Naive thymus-derived CD4-positive, alpha-beta T cell (primary cell): Measurements from ENCODE around the gene C9orf50. TPM values are rescaled to one million over a fixed set of nuclear protein-coding genes. Genes with fewer than 3 reads are reported as not detected.
A peak's percentile ranks its signal among the peaks of the same experiment; 100 is the strongest.

Experiments
- ATAC-seq: fragments of 150-1000 bp; cut with Tn5 transposase; 2 replicates; pipeline ENCODE4 v1.10.0; 2021; ENCODE audit warnings: mild to moderate bottlenecking, moderate library complexity
- CTCF ChIA-PET: fragments of 350-600 bp; sonication (Branson Sonifier 250); formaldehyde crosslinking; loops from one replicate; lab custom pipeline; 2021; ENCODE audit warnings: antibody characterized with exemption; lab: Charles Lee
- POLR2A ChIA-PET: fragments of 350-600 bp; sonication (Branson Sonifier 250); formaldehyde crosslinking; loops from one replicate; lab custom pipeline; 2021; ENCODE audit warnings: antibody characterized with exemption, inconsistent platforms; lab: Charles Lee
- DNase-seq, 9 donors: peaks; one replicate each; pipeline versions ENCODE4 v3.0.0 to v3.0.0-alpha.2; 2020 to 2022; ENCODE audit warnings: mixed read lengths in 1 of 9
- H3K27ac ChIP-seq: one replicate; pipeline ENCODE4 v1.7.0; 2013; ENCODE audit warnings: mild to moderate bottlenecking, low read depth, low read length, moderate library complexity
- H3K27me3 ChIP-seq, 2 donors: one replicate each; pipeline ENCODE4 v1.7.0; 2013; ENCODE audit warnings: low read length in 2 of 2, mild to moderate bottlenecking in 2 of 2, moderate library complexity in 2 of 2; ENCODE audit not compliant: control insufficient read depth in 2 of 2, insufficient read depth in 2 of 2
- H3K36me3 ChIP-seq, 3 experiments: 1 replicate in 2 of 3; 2 replicates in 1 of 3; pipeline ENCODE4 v1.7.0; 2013; ENCODE audit warnings: low read length in 3 of 3, mild to moderate bottlenecking in 3 of 3, moderate library complexity in 1 of 3; ENCODE audit not compliant: insufficient read depth in 3 of 3, control insufficient read depth in 2 of 3
- H3K4me1 ChIP-seq, 2 donors: one replicate each; pipeline ENCODE4 v1.7.0; 2013; ENCODE audit warnings: low read length in 2 of 2, mild to moderate bottlenecking in 2 of 2, moderate library complexity in 1 of 2; ENCODE audit not compliant: control insufficient read depth in 2 of 2, insufficient read depth in 2 of 2
- H3K4me3 ChIP-seq: 2 replicates; pipeline ENCODE4 v1.7.0; 2013; ENCODE audit warnings: mild to moderate bottlenecking, low read length
- H3K9me3 ChIP-seq, 3 experiments: 1 replicate in 2 of 3; 2 replicates in 1 of 3; pipeline ENCODE4 v1.7.0; 2013; ENCODE audit warnings: low read length in 3 of 3; ENCODE audit not compliant: control insufficient read depth in 2 of 3
- H3K27ac Mint-ChIP-seq, 9 donors: one replicate each; pipeline ENCODE4 v1.8.0; 2020 to 2022; ENCODE audit warnings: mixed read lengths in 9 of 9, mild to moderate bottlenecking in 8 of 9, moderate library complexity in 5 of 9, inconsistent platforms in 2 of 9
- H3K27me3 Mint-ChIP-seq, 5 donors: one replicate each; pipeline ENCODE4 v1.8.0; 2021 to 2022; ENCODE audit warnings: mixed read lengths in 5 of 5, mild to moderate bottlenecking in 1 of 5
- H3K36me3 Mint-ChIP-seq, 5 donors: one replicate each; pipeline ENCODE4 v1.8.0; 2020 to 2022; ENCODE audit warnings: mixed read lengths in 5 of 5, mild to moderate bottlenecking in 3 of 5, inconsistent platforms in 1 of 5
- H3K4me1 Mint-ChIP-seq, 7 donors: one replicate each; pipeline ENCODE4 v1.8.0; 2020 to 2022; ENCODE audit warnings: mixed read lengths in 7 of 7, mild to moderate bottlenecking in 3 of 7, inconsistent platforms in 1 of 7
- H3K4me3 Mint-ChIP-seq, 10 donors: one replicate each; pipeline ENCODE4 v1.8.0; 2020 to 2022; ENCODE audit warnings: mild to moderate bottlenecking in 10 of 10, mixed read lengths in 10 of 10, moderate library complexity in 6 of 10, inconsistent platforms in 2 of 10
- H3K9me3 Mint-ChIP-seq, 11 donors: one replicate each; pipeline ENCODE4 v1.8.0; 2020 to 2022; ENCODE audit warnings: mixed read lengths in 11 of 11, mild to moderate bottlenecking in 4 of 11, inconsistent platforms in 1 of 11, moderate library complexity in 1 of 11
- intact Hi-C, 2 donors: fragments of 100-400 bp; cut with micrococcal nuclease; formaldehyde crosslinking; loops; one replicate each; pipeline ENCODE4 v1.15.1; 2023
- polyA plus RNA-seq, 2 donors: library from polyadenylated mRNA; unstranded; fragments of 300-500 nt; fragmentation: Illumina TruSeq; gene quantifications; one replicate each; pipeline ENCODE4 v1.2.3, GENCODE V29; 2021
- total RNA-seq, 6 experiments: library from RNA in 5 of 6; stranded (reverse) in 5 of 6; gene quantifications; 1 replicate in 5 of 6; 2 replicates in 1 of 6; pipeline ENCODE4 v1.2.3 and lab custom pipeline; 2021 to 2026

The C9orf50 gene
- total and polyA plus RNA-seq, 7 experiments from 2014 or later, result not detected

- Mint-ChIP-seq H3K27me3 (peaks cover 0 to 2% (median 0%) of the 10 kb centered on the region in 5 donors), H3K27ac (peak overlapping the region in 5 of 9 donors; percentile 24 to 74 (median 41)), H3K9me3 (no peaks in the 10 kb centered on the region), H3K4me1 (peaks cover 18 to 66% (median 37%) of the 10 kb centered on the region in 7 donors), H3K4me3 (no peak overlapping the region), H3K36me3 (no peaks in the 10 kb centered on the region)
- intact Hi-C loops, result loop anchor here in 1 of 2 donors (5.0 kb wide), 3 partner anchors 39 to 284 kb away; no protein-coding TSS in a partner anchor
- no peak for ATAC-seq
- H3K4me1 ChIP-seq, result peaks cover 25 to 28% of the 10 kb centered on the region in 2 donors
- H3K36me3 ChIP-seq, result no peaks in the 10 kb centered on the region
- H3K27ac ChIP-seq, result no peak overlapping the region
- DNase-seq, result no peak
- ChIA-PET CTCF (interaction anchor here (0.9 to 4.8 kb wide), 5 partner anchors 16 to 467 kb away, joined by 3 to 33 read pairs (median 5); no protein-coding TSS in a partner anchor), POLR2A (interaction anchor here (0.7 to 2.3 kb wide), 4 partner anchors 215 to 466 kb away, joined by 3 to 6 read pairs (median 4); partner anchors contain the start of gene IER5L)
- H3K4me3 ChIP-seq, result no peak overlapping the region
- H3K27me3 ChIP-seq, result no peaks in the 10 kb centered on the region
- H3K9me3 ChIP-seq, result no peaks in the 10 kb centered on the region
Observed at GRCh38 chr9:129606161-129607026, 14.5 kb downstream of the C9orf50 start.

- no peaks in the 10 kb centered on the region for H3K36me3 Mint-ChIP-seq
- H3K36me3 ChIP-seq, result no peaks in the 10 kb centered on the region
- H3K9me3 ChIP-seq, result no peaks in the 10 kb centered on the region
- H3K4me3 ChIP-seq, result no peak overlapping the region
- no peaks in the 10 kb centered on the region for H3K9me3 Mint-ChIP-seq
- H3K27ac Mint-ChIP-seq, result peak overlapping the region in 5 of 9 donors; percentile 14 to 76 (median 63)
- ChIA-PET CTCF (interaction anchor here (1.5 kb wide), 1 partner anchor 468 kb away, joined by 3 read pairs; no protein-coding TSS in a partner anchor), POLR2A (interaction anchor here (0.7 to 2.3 kb wide), 3 partner anchors 17 to 465 kb away, joined by 5 to 6 read pairs (median 5); partner anchors contain the start of gene IER5L)
- no peak overlapping the region for H3K27ac ChIP-seq
- H3K27me3 ChIP-seq, result no peaks in the 10 kb centered on the region
- peaks cover 0 to under 1% (median 0%) of the 10 kb centered on the region in 5 donors for H3K27me3 Mint-ChIP-seq
- no peak for ATAC-seq
- no peak for DNase-seq
- peak overlapping the region in 4 of 10 donors; percentile 21 to 60 (median 30) for H3K4me3 Mint-ChIP-seq
- H3K4me1 ChIP-seq, result peaks cover 16 to 17% of the 10 kb centered on the region in 2 donors
- H3K4me1 Mint-ChIP-seq, result peaks cover 15 to 58% (median 30%) of the 10 kb centered on the region in 7 donors
- intact Hi-C loops, result loop anchor here in 1 of 2 donors (5.0 kb wide), 3 partner anchors 37 to 282 kb away; no protein-coding TSS in a partner anchor
Observed at GRCh38 chr9:129604766-129605163, 16.1 kb downstream of the C9orf50 start.

GRCh38 chr9:129604056-129604765, 16.7 kb downstream of the C9orf50 start:
- CTCF ChIA-PET, result interaction anchor here (1.5 kb wide), 1 partner anchor 468 kb away, joined by 3 read pairs; no protein-coding TSS in a partner anchor

GRCh38 chr9:129602598-129603415, 18.1 kb downstream of the C9orf50 start:
- DNase-seq, result no peak
- peak overlapping the region in 1 of 9 donors; percentile 66 for H3K27ac Mint-ChIP-seq
- peak; percentile 26 for ATAC-seq

More at GRCh38 chr9:129604056-129604765, 16.7 kb downstream of the C9orf50 start:
- Mint-ChIP-seq H3K4me1 (peaks cover 11 to 54% (median 27%) of the 10 kb centered on the region in 7 donors), H3K4me3 (peak overlapping the region in 2 of 10 donors; percentile 25 to 34), H3K27ac (peak overlapping the region in 4 of 9 donors; percentile 42 to 76 (median 64)), H3K36me3 (no peaks in the 10 kb centered on the region), H3K9me3 (no peaks in the 10 kb centered on the region), H3K27me3 (no peaks in the 10 kb centered on the region)
- DNase-seq, result no peak
- H3K9me3 ChIP-seq, result no peaks in the 10 kb centered on the region
- H3K36me3 ChIP-seq, result no peaks in the 10 kb centered on the region
- H3K27me3 ChIP-seq, result no peaks in the 10 kb centered on the region
- intact Hi-C loops, result no loop called here
- H3K4me1 ChIP-seq, result peaks cover 13 to 14% of the 10 kb centered on the region in 2 donors
- POLR2A ChIA-PET, result interaction anchor here (0.7 to 2.3 kb wide), 2 partner anchors 17 to 464 kb away, joined by 5 read pairs; no protein-coding TSS in a partner anchor
- no peak overlapping the region for H3K27ac ChIP-seq
- H3K4me3 ChIP-seq, result no peak overlapping the region
- ATAC-seq, result no peak

GRCh38 chr9:129601082-129601674, 19.7 kb downstream of the C9orf50 start:
- CTCF ChIA-PET, result no interaction called here
- Histone ChIP-seq H3K4me1 (peaks cover 14 to 19% of the 10 kb centered on the region in 2 donors), H3K4me3 (no peak overlapping the region), H3K27ac (no peak overlapping the region), H3K27me3 (no peaks in the 10 kb centered on the region), H3K9me3 (no peaks in the 10 kb centered on the region), H3K36me3 (no peaks in the 10 kb centered on the region)
- DNase-seq, result no peak
- no peak for ATAC-seq
- H3K4me1 Mint-ChIP-seq, result peaks cover 16 to 48% (median 22%) of the 10 kb centered on the region in 7 donors
- H3K36me3 Mint-ChIP-seq, result peaks cover 0 to 2% (median 0%) of the 10 kb centered on the region in 5 donors
- intact Hi-C loops, result no loop called here
- no peak overlapping the region for H3K27ac Mint-ChIP-seq
- POLR2A ChIA-PET, result no interaction called here
- no peak overlapping the region for H3K4me3 Mint-ChIP-seq
- peaks cover 0 to 8% (median 5%) of the 10 kb centered on the region in 5 donors for H3K27me3 Mint-ChIP-seq
- no peaks in the 10 kb centered on the region for H3K9me3 Mint-ChIP-seq

More at GRCh38 chr9:129602598-129603415, 18.1 kb downstream of the C9orf50 start:
- H3K27me3 Mint-ChIP-seq, result peaks cover 0 to 8% (median 5%) of the 10 kb centered on the region in 5 donors
- Histone ChIP-seq H3K9me3 (no peaks in the 10 kb centered on the region), H3K36me3 (no peaks in the 10 kb centered on the region), H3K27me3 (no peaks in the 10 kb centered on the region), H3K27ac (no peak overlapping the region), H3K4me3 (no peak overlapping the region), H3K4me1 (peaks cover 20 to 21% of the 10 kb centered on the region in 2 donors)
- H3K9me3 Mint-ChIP-seq, result no peaks in the 10 kb centered on the region
- peak overlapping the region in 1 of 10 donors; percentile 25 for H3K4me3 Mint-ChIP-seq
- POLR2A ChIA-PET, result no interaction called here
- CTCF ChIA-PET, result interaction anchor here (0.7 kb wide), 1 partner anchor 472 kb away, joined by 3 read pairs; no protein-coding TSS in a partner anchor
- peaks cover 0 to 2% (median 0%) of the 10 kb centered on the region in 5 donors for H3K36me3 Mint-ChIP-seq
- intact Hi-C loops, result no loop called here
- H3K4me1 Mint-ChIP-seq, result peaks cover 19 to 55% (median 31%) of the 10 kb centered on the region in 7 donors
